GM13977 (cell line): ENCODE measurements around the gene TSSC4.

Source experiments
- DNase-seq: peaks from one replicate; pipeline ENCODE4 v3.0.0; 2012; ENCODE audit warnings: low spot score
- CTCF ChIP-seq: IDR thresholded peaks from 2 replicates; pipeline ENCODE4 v1.5.1; 2012; ENCODE audit warnings: mild to moderate bottlenecking, control low read depth; ENCODE audit not compliant: insufficient read depth; ENCODE audit errors: extremely low read depth, missing control alignments
- in situ Hi-C: fragments of 300-500 bp; cut with MboI; formaldehyde crosslinking; loops from one replicate; pipeline ENCODE4 v1.12.0; 2022; ENCODE audit warnings: low sequenced_read_pairs, low pct_unique_long_range_greater_than_20kb, mixed read lengths, inconsistent platforms; ENCODE audit not compliant: unreplicated experiment

TSSC4 gene

GRCh38 chr11:2402106-2402505 is 1.6 kb downstream of the TSSC4 start:
- in situ Hi-C loops = loop anchor here (25.0 kb wide), 1 partner anchor 215 kb away; no protein-coding TSS in a partner anchor
- no peak for DNase-seq
- TF ChIP-seq CTCF = no peak

GRCh38 chr11:2402890-2403645 is 2.5 kb downstream of the TSSC4 start:
- DNase-seq = no peak
- in situ Hi-C loops = loop anchor here (25.0 kb wide), 1 partner anchor 216 kb away; no protein-coding TSS in a partner anchor
- no peak for TF ChIP-seq CTCF

- in situ Hi-C loops = loop anchor here (25.0 kb wide), 1 partner anchor 217 kb away; no protein-coding TSS in a partner anchor
- no peak for DNase-seq
- no peak for TF ChIP-seq CTCF
Observed at GRCh38 chr11:2404735-2405196, 4.2 kb downstream of the TSSC4 start.

GRCh38 chr11:2406451-2406850 is 5.9 kb downstream of the TSSC4 start:
- in situ Hi-C loops = loop anchor here (25.0 kb wide), 1 partner anchor 219 kb away; no protein-coding TSS in a partner anchor
- TF ChIP-seq CTCF = no peak

GRCh38 chr11:2406878-2407410 is 6.4 kb downstream of the TSSC4 start:
- no peak for TF ChIP-seq CTCF
- DNase-seq = no peak
- in situ Hi-C loops = loop anchor here (25.0 kb wide), 1 partner anchor 220 kb away; no protein-coding TSS in a partner anchor

More at GRCh38 chr11:2406451-2406850, 5.9 kb downstream of the TSSC4 start:
- DNase-seq = no peak

- in situ Hi-C loops = loop anchor here (25.0 kb wide), 1 partner anchor 221 kb away; no protein-coding TSS in a partner anchor
- DNase-seq = no peak
- TF ChIP-seq CTCF = no peak
Observed at GRCh38 chr11:2408671-2409070, 8.1 kb downstream of the TSSC4 start.
